H4 (cell line): ENCODE measurements around the gene LRRC46. TPM values are rescaled to one million over a fixed set of nuclear protein-coding genes. Genes with fewer than 3 reads are reported as not detected.

Experiments
- DNase-seq: peaks from one replicate; pipeline ENCODE4 v3.0.0-alpha.2; 2015; ENCODE audit warnings: low spot score
- total RNA-seq: library from RNA; depleted of rRNA; stranded (reverse); fragments of >200 nt; shearing (Covaris generic); gene quantifications from 2 replicates; pipeline ENCODE4 v1.2.3, GENCODE V29; 2014

The LRRC46 gene
- total RNA-seq, 1 experiment from 2014 or later: 0.35 TPM

- DNase-seq: peak; percentile 71
Measured at GRCh38 chr17:47850692-47851573, 19.5 kb downstream of the LRRC46 start, which contains the start of gene SP6. Gene SP6, minus strand, starts transcription at chr17:47851163. Its CDS starts 2,734 bp downstream, at chr17:47848429.

DNA sequence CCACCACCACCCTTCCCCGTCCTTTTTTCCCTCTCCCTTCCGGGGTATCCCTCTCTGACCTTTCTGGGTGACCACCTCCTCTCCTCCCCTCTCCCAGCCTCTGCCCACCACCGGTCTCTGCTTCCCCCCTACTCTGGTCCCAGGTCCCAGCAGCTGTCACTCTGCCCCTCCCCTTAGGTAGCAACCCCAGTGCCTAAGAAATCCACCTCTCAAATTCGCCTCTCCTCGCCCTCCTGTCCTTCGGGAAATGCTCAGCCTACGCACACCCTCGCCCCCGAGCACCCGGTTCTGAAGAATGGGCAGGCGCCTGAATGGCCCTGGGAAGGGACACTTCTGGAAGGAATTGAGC lies 20.3 kb downstream of the LRRC46 start:
- no peak for DNase-seq

DNA sequence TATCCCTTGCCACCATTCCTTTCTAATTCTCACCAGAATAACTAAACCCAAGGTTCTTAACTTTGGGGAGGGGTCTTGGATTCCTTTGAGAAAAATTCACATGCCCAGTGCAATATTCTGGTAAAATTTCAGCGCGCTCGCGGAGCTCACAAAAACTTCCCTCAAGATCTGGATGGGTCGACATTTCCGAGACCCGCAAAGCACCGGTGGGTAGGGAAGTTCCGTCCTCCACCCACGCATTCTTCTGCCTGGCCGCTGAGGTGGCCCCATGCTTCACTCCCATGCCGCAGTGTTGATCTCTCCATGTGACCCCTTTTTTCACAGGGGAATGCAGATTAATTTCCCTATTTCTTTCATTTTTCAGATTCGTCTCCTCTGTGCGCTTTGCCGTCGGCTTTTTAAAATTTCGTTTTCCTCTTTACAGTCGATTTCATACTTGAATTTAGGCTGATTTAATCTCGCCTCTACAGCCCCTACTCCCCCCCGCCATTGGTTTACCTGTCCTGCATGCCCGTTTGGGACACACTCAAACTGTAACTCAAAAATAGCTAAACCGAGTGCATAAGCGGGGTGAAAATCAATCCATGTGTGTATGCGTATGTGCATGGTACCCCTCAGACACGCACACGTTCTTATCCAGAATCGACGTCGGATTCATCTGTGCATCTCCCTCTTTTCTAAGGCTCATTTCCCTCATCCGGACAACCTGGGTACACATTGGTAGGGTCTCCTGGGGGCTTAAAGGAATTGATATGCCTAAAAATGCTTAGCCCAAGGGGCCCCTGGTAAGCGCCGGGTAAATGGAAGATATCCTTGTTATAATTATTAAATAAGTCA lies 20.9 kb downstream of the LRRC46 start:
- no peak for DNase-seq

- DNase-seq: no peak
Measured at GRCh38 chr17:47853616-47854015, 22.1 kb downstream of the LRRC46 start.

DNA sequence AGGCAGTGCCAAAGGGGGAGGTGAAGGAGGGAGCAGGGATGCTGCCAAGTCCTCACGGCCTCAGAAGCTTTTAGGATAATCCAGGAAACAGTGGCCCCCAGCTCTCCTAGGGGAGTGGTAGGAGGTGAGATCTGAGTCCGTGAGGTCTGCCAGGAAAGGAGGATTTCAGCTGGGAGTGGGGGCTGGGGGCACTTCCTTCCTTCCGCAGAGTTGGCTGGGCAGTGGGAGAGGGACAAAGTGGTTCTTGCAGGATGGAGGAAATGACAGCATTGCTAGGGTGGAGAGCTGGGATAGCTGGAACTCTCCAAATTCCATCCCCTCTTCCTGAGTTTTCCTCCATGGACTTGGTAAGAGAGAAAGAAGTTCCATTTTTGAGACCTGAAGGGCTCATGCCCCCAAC lies 24.3 kb downstream of the LRRC46 start:
- no peak for DNase-seq

- DNase-seq: no peak
Measured at GRCh38 chr17:47856830-47857229, 25.4 kb downstream of the LRRC46 start.

DNA sequence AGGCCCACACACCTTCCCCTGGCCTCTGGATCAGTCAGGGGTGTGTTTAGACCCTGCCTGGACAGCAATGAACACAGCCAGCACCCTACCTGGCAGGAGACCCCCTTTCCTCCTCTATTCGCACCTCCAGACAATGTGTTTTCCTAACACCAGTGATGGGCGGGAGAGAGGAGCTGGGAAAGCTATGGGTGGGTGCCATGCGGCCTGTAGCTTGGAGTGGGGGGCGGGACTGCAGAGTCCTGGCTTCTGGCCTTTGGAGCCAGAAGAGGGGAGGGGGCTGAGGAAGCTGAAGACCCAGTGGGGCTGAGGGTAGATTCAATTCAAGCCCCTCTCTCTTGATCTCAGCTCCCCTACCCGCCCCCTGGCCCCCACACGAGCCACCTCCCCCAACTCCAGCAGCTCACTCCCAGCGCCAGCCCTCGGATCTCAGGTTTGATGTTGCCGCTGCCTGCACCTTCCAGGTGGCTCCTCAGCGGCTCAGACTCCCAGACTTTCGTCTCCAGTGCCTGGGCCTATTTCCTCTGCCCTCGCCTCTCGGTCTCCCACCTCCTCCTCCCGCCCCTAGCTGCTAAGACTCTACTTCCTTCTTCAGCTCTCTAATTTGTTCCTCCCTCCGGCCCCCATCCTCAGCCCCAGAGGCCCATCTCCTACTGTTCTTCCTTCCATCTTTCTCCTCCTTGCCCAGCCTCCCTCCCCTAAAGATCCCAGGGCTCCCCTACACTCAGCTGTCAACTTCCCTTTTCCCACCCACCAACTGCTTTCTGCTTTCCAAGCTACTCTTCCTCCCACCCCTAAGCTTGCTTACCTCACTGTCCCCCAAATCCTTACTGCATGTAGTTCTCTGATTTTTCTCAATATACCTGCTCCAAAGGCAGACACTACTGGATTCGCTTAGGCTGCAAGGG lies 26.3 kb downstream of the LRRC46 start:
- no peak for DNase-seq

- DNase-seq: no peak
Measured at GRCh38 chr17:47860386-47860785, 28.9 kb downstream of the LRRC46 start.

DNA sequence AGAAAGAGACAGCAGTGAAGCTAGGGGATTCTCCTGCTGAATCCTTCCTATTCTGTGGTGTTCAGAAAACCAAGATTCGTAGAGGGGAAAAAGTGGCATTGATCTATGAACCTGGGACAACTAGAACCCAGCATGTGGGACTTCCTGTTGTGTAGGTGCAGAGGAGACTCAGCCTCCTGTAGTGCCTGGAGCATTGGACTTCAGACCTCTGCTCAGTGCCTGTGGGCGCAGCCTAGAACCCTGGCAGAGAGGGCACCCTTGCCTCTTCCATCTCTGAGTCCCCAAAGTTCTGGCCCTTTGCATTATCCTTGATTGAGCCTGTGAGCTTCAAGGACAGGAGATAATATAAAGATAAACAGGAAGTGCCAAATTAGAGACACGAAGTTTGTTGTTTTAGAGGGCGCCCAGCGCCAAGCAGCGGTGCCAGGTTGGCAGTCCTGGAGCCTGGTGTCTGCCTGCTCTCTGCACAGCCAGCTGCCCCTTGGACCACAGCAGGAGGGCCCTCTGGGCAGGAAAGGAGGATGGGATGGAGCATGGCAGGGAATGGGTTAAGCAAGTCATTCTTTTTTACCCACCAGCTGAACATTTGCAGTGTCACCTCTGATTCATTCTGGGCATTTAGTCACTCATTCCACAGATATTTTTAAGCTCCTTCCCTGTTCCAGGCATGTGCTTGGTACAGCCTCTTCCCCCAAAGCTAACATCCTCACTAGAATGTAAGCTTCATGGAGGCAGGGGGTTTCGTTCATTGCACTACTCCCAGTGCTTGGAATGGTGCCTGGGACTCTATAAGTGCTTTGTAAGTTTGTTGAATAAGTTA lies 31.4 kb downstream of the LRRC46 start:
- peak; percentile 80 for DNase-seq

GRCh38 chr17:47864791-47865216 lies 33.3 kb downstream of the LRRC46 start:
- DNase-seq: no peak

GRCh38 chr17:47866941-47867340 lies 35.5 kb downstream of the LRRC46 start:
- no peak for DNase-seq

GRCh38 chr17:47867813-47868533 lies 36.5 kb downstream of the LRRC46 start:
- no peak for DNase-seq

DNA sequence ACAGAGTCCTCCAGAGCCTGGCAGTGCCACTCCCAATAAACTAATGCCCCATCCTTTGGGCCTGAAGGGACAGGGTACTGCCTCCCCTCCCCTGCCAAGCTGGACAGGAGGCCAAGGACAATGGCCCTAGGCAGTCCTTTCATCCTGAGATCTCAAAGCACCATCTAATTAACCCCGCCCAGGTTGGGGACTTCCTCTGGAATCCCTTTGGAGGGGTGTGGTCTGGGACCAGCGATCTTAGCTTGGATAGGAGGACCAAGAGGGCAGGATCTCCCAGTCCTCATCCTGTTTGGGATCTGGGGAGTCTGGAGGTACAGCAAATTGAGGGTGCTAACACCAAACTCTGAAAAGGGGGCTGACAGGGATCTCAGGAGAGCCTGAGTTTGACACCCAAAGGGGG lies 37.6 kb downstream of the LRRC46 start:
- DNase-seq: no peak

DNA sequence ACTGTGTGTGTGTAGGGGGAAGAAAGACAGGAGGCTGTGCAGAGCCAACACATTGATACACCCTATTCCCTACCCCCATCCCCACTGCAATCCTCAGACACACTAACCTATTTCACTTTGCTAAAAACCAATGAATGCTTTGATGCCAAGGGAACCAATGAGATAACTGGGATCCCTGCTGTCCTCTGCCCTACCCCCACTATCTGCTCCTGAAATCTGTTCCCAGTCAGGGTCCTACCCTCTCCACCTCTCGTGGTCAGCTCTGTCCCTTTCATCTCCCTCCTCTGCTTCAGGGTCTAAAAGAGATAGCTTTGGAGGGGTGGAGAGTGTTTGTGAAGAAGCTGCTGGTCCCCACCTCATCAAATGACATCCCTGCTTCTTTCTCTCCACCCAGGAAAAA lies 38.6 kb downstream of the LRRC46 start:
- DNase-seq: no peak

DNA sequence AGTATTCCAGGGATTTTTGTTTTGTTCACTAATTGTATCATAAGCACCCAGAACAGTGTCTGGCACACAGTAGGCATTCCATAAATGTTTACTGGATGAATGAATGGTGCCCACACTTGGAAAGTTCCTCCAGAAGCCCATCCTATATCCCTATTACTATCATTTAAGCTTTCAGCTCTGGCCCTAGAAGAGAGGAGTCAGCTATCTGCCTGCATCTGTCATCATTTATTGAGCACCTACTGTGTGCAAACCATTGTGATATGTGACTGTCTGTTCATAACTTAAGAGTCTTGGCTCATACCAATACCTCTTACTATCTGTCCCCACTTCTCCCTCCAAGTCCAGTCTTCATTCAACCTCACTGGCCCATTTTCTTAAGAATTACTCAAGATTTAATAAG lies 39.6 kb downstream of the LRRC46 start:
- no peak for DNase-seq

DNA sequence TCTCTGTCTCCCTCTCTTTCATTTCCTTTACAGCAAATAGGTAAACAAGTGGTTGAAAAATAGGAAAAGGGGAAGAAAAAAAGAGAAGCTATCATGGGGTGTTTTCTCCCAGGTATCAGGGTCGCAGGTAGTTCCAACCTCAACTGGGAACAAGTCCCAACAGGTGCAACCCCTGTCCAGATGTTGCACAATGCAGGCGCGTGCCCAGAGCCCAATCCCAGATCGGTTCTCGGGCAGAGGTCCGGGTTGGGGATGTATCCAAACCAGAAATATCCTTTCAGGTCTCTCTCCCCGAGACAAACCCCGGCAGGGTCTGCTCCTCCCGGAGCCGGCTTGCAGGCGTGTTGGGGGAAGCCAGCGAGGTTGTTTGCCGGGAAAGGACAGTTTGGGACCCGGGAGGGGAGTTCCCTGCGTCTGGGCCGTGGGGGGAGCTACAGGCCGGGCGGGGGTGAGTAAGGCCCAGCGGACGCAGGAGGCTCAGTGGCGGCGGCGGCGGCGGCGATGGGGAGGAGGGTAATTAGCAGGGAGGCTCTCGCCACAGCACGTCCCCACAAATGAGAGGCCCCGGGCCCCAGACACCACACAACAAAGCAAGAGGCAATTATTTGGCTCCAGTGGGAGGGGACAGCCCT lies 40.7 kb downstream of the LRRC46 start:
- DNase-seq: no peak

- no peak for DNase-seq
Measured at GRCh38 chr17:47872651-47873161, 41.2 kb downstream of the LRRC46 start.

GRCh38 chr17:47873200-47874090 lies 42.0 kb downstream of the LRRC46 start:
- DNase-seq: no peak
